MCF 10A (cell line): ENCODE measurements around the gene PGC. TPM values are rescaled to one million over a fixed set of nuclear protein-coding genes. Genes with fewer than 3 reads are reported as not detected.

Experiments used
- BruUV-seq: library from RNA; stranded (reverse); fragments of 400-500 nt; replicated peaks from 2 replicates; lab custom pipeline; 2021; lab: Mats Ljungman, UMichigan
- CTCF ChIA-PET: fragments of 300-600 bp; sonication (Branson Sonifier 250); formaldehyde crosslinking; extraction: SDS; loops from one replicate; lab custom pipeline; 2021; ENCODE audit warnings: antibody characterized with exemption, inconsistent platforms; lab: Yijun Ruan, JAX
- POLR2A ChIA-PET: fragments of 300-600, 350-650 bp; sonication (Branson Sonifier 250); formaldehyde crosslinking; extraction: SDS; loops from one replicate; lab custom pipeline; 2020; ENCODE audit warnings: antibody characterized with exemption, inconsistent platforms; lab: Yijun Ruan, JAX
- DNase-seq: peaks from one replicate; pipeline ENCODE4 v3.0.0-alpha.2; 2018; ENCODE audit not compliant: unreplicated experiment
- H3K27ac Mint-ChIP-seq: one replicate; pipeline ENCODE4 v1.8.0; 2022; ENCODE audit warnings: mild to moderate bottlenecking, low read depth, mixed read lengths; ENCODE audit not compliant: unreplicated experiment
- H3K27me3 Mint-ChIP-seq: one replicate; pipeline ENCODE4 v1.8.0; 2022; ENCODE audit warnings: mixed read lengths; ENCODE audit not compliant: insufficient read depth, unreplicated experiment
- H3K36me3 Mint-ChIP-seq: one replicate; pipeline ENCODE4 v1.8.0; 2022; ENCODE audit warnings: mild to moderate bottlenecking, moderate library complexity, mixed read lengths; ENCODE audit not compliant: insufficient read depth, unreplicated experiment
- H3K4me1 Mint-ChIP-seq: one replicate; pipeline ENCODE4 v1.8.0; 2022; ENCODE audit warnings: mixed read lengths; ENCODE audit not compliant: insufficient read depth, unreplicated experiment
- H3K4me3 Mint-ChIP-seq: one replicate; pipeline ENCODE4 v1.8.0; 2022; ENCODE audit warnings: mild to moderate bottlenecking, moderate library complexity, mixed read lengths; ENCODE audit not compliant: unreplicated experiment
- H3K9me3 Mint-ChIP-seq: one replicate; pipeline ENCODE4 v1.8.0; 2022; ENCODE audit warnings: mixed read lengths; ENCODE audit not compliant: unreplicated experiment
- intact Hi-C: fragments of 100-400 bp; cut with micrococcal nuclease; formaldehyde crosslinking; loops from 2 replicates; pipeline ENCODE4 v1.14.1; 2022
- total RNA-seq: library from RNA; stranded (reverse); gene quantifications from 2 replicates; pipeline ENCODE4 v1.2.3, GENCODE V29; 2022
- TF ChIP-seq, protein P1 (sequence below): fragments of 200-600 bp; IDR thresholded peaks from one replicate; pipeline ENCODE4 v1.8.0; 2022; ENCODE audit warnings: antibody characterized with exemption, mild to moderate bottlenecking; ENCODE audit not compliant: unreplicated experiment

The PGC gene
- total RNA-seq, 1 experiment from 2014 or later = not detected

DNA sequence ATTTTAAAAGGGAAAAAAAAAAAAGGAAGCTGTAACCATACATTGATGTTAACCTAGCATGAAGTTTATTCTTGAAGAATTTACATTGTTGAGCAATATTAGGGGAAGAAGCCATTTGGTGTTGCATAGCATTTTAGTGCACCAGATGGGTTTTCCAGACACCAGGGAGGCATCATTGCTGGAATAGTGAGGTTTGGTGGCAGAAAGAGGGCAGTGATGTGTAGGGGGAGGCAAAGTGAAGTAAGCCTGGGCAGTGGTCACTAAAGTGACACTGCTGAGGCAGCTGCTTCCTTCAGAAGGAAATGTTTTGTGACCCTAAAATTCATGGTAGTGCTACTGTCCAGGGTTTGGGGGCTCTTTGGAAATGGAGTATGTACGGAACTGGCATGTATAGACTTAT lies 42.8 kb upstream of the PGC start:
- no peaks in the 10 kb centered on the region for H3K9me3 Mint-ChIP-seq
- intact Hi-C loops = no loop called here
- DNase-seq = no peak
- H3K4me3 Mint-ChIP-seq = no peak overlapping the region
- peak overlapping the region; percentile 42 for H3K27ac Mint-ChIP-seq
- TF ChIP-seq, protein P1, sequence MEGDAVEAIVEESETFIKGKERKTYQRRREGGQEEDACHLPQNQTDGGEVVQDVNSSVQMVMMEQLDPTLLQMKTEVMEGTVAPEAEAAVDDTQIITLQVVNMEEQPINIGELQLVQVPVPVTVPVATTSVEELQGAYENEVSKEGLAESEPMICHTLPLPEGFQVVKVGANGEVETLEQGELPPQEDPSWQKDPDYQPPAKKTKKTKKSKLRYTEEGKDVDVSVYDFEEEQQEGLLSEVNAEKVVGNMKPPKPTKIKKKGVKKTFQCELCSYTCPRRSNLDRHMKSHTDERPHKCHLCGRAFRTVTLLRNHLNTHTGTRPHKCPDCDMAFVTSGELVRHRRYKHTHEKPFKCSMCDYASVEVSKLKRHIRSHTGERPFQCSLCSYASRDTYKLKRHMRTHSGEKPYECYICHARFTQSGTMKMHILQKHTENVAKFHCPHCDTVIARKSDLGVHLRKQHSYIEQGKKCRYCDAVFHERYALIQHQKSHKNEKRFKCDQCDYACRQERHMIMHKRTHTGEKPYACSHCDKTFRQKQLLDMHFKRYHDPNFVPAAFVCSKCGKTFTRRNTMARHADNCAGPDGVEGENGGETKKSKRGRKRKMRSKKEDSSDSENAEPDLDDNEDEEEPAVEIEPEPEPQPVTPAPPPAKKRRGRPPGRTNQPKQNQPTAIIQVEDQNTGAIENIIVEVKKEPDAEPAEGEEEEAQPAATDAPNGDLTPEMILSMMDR = no peak
- peaks cover 7% of the 10 kb centered on the region for H3K4me1 Mint-ChIP-seq
- H3K27me3 Mint-ChIP-seq = no peaks in the 10 kb centered on the region
- peaks cover 57% of the 10 kb centered on the region for H3K36me3 Mint-ChIP-seq
- BruUV-seq = no TSS peak
- ChIA-PET CTCF (interaction anchor here (0.6 to 2.3 kb wide), 2 partner anchors 11 to 25 kb away, joined by 3 to 11 read pairs; no protein-coding TSS in a partner anchor), POLR2A (interaction anchor here (1.3 kb wide), 2 partner anchors 131 to 255 kb away, joined by 4 to 7 read pairs; partner anchors contain the start of genes BYSL and MED20)

DNA sequence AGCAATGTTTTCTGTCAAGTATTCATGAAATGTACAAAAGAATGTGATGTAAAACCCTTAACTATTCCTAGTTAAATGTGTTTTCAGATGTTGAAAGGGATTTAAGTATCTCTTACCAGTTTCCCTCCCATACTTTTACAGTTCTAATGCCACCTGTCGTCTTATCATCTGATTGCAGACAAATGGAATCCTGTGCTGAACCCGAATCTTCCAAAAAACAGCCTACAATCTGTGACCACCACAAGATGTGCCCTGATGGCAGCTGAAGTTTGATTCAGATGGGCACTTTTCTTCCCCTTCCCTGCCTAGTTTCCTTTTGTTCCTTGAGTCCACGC lies 42.2 kb upstream of the PGC start:
- H3K9me3 Mint-ChIP-seq = no peaks in the 10 kb centered on the region
- no peak for DNase-seq
- CTCF ChIA-PET = no interaction called here
- POLR2A ChIA-PET = interaction anchor here (0.7 to 1.3 kb wide), 3 partner anchors 66 to 256 kb away, joined by 3 to 7 read pairs (median 4); partner anchors contain the start of genes BYSL and MED20
- peaks cover 11% of the 10 kb centered on the region for H3K4me1 Mint-ChIP-seq
- no peaks in the 10 kb centered on the region for H3K27me3 Mint-ChIP-seq
- TSS peak; percentile 59 for BruUV-seq
- H3K4me3 Mint-ChIP-seq = peak overlapping the region; percentile 88
- peaks cover 57% of the 10 kb centered on the region for H3K36me3 Mint-ChIP-seq
- intact Hi-C loops = loop anchor here (5.0 to 10.0 kb wide), 2 partner anchors 148 to 425 kb away; partner anchors contain the start of gene MRPS10
- peak overlapping the region; percentile 27 for H3K27ac Mint-ChIP-seq
- TF ChIP-seq, protein P1 = no peak

DNA sequence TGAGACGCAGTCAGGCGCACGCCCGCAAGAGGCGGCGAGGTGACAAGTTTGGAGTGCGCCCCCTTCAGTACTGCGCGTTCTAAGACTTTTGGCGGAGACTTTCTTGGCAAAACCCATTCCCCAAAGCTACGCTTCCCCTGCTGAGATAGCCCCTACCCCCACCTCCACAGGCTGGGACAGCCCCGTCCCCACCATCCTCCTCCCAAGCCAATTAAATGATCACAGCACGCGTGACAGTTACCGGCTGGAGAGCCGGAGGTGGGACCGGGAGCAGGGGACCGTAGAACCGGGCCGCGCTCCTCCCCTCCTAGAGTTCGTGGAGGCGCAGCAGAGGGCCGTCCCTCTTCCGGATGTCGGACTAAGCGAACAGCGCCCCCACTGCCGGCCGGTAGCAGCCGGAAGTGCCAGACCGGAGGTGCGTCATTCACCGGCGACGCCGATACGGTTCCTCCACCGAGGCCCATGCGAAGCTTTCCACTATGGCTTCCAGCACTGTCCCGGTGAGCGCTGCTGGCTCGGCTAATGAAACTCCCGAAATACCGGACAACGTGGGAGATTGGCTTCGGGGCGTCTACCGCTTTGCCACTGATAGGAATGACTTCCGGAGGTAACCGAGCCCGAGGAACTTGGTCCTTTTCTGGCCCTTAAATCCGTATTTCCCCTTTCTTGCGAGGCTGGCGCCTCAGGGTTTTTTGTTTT lies 40.2 kb upstream of the PGC start, which contains the start of gene TOMM6:
Gene TOMM6, plus strand, starts transcription at position 476 of the 699 bp plus-strand sequence. Its CDS starts 4 bp downstream, at position 480.
- intact Hi-C loops = loop anchor here (1.0 to 10.0 kb wide), 3 partner anchors 134 to 427 kb away; partner anchors contain the start of genes BYSL, MED20 and MRPS10
- BruUV-seq = TSS peak; percentile 42
- no peaks in the 10 kb centered on the region for H3K9me3 Mint-ChIP-seq
- TF ChIP-seq, protein P1 = peak; percentile 89
- ChIA-PET POLR2A (interaction anchor here (0.6 to 5.9 kb wide), 29 partner anchors 8 to 1102 kb away, joined by 3 to 100 read pairs (median 4); partner anchors contain the start of genes BYSL, CCND3, MED20 and TAF8), CTCF (interaction anchor here (0.5 to 5.3 kb wide), 41 partner anchors 10 to 1791 kb away, joined by 3 to 48 read pairs (median 3); partner anchors contain the start of genes BYSL, MED20, TFEB and USP49)
- peaks cover 13% of the 10 kb centered on the region for H3K4me1 Mint-ChIP-seq
- DNase-seq = peak; percentile 93
- no peaks in the 10 kb centered on the region for H3K27me3 Mint-ChIP-seq
- peaks cover 43% of the 10 kb centered on the region for H3K36me3 Mint-ChIP-seq
- peak within 1 kb of the TSS; percentile 96 for H3K27ac Mint-ChIP-seq
- H3K4me3 Mint-ChIP-seq = peak within 1 kb of the TSS; percentile 88
